ENCODE data around the gene SPTBN2.

The SPTBN2 gene

DNA sequence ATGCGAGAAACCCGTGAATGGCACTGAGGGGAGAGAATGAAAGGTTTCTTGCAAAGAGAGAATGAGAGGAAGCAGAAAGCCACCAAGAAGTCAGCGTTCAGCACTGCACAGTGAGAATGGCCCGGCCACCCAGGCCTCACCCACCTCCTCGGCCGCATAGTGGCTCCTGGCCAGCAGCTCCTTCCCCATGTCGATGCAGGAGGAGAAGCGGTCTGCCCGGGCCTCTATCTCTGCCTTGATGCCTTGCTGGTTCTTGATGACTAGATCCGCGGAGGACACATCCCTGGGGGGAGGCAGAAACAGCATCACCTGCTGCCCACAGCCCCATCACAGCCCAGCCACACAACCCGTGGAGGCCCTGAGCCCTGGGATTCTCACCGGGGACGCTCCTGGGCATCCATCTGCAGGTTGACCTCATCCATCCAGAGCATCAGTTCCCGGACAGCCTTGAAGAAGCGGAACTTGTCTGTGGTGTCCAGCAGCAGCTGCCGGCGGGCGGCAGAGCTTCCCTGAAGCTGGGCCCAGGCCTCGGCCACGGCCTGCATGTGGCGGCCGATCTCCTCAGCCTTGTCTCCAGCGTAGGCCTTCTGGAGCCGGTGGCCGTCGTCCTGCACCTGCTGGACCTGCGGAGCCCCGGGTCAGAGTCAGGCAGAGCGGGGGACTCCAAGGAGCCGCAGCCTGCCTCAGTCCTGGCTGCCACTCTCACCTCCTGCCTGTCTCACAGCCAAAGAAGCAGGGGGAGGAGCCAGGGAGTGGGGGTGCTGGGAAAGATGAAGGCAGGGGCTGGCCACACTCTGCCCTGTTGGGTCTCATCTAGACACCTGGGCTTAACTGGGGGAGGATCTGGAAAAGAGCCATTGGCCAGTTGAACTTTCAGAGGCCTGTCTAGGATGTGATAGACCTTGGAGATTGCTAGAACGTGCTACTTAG, 39.1 kb downstream of the SPTBN2 start:
- Mint-ChIP-seq H3K4me1 (ENCODE audit: low read depth) (no peaks in the 10 kb centered on the region), H3K27ac (no peak overlapping the region), H3K36me3 (ENCODE audit: low read depth) (no peaks in the 10 kb centered on the region), H3K27me3 (peaks cover under 1% of the 10 kb centered on the region), H3K9me3 (no peaks in the 10 kb centered on the region), H3K4me3 (no peak overlapping the region)
- intact Hi-C loops (cut with micrococcal nuclease): loop anchor here (10.0 kb wide), 1 partner anchor 285 kb away; the partner anchor contains the start of gene C11orf86

GRCh38 chr11:66688561-66689534, 40.2 kb downstream of the SPTBN2 start:
- no peaks in the 10 kb centered on the region for H3K4me1 Mint-ChIP-seq (ENCODE audit: low read depth)
- intact Hi-C loops (cut with micrococcal nuclease): no loop called here
- no peaks in the 10 kb centered on the region for H3K9me3 Mint-ChIP-seq
- H3K27me3 Mint-ChIP-seq: peaks cover 1% of the 10 kb centered on the region
- H3K36me3 Mint-ChIP-seq (ENCODE audit: low read depth): no peaks in the 10 kb centered on the region
- H3K4me3 Mint-ChIP-seq: no peak overlapping the region
- no peak overlapping the region for H3K27ac Mint-ChIP-seq

GRCh38 chr11:66687831-66688281, 41.2 kb downstream of the SPTBN2 start:
- Mint-ChIP-seq H3K27me3 (peaks cover 1% of the 10 kb centered on the region), H3K36me3 (ENCODE audit: low read depth) (no peaks in the 10 kb centered on the region), H3K4me1 (ENCODE audit: low read depth) (no peaks in the 10 kb centered on the region), H3K4me3 (no peak overlapping the region), H3K27ac (no peak overlapping the region), H3K9me3 (no peaks in the 10 kb centered on the region)
- intact Hi-C loops (cut with micrococcal nuclease): no loop called here

GRCh38 chr11:66686801-66687750, 41.9 kb downstream of the SPTBN2 start:
- no peak overlapping the region for H3K4me3 Mint-ChIP-seq

DNA sequence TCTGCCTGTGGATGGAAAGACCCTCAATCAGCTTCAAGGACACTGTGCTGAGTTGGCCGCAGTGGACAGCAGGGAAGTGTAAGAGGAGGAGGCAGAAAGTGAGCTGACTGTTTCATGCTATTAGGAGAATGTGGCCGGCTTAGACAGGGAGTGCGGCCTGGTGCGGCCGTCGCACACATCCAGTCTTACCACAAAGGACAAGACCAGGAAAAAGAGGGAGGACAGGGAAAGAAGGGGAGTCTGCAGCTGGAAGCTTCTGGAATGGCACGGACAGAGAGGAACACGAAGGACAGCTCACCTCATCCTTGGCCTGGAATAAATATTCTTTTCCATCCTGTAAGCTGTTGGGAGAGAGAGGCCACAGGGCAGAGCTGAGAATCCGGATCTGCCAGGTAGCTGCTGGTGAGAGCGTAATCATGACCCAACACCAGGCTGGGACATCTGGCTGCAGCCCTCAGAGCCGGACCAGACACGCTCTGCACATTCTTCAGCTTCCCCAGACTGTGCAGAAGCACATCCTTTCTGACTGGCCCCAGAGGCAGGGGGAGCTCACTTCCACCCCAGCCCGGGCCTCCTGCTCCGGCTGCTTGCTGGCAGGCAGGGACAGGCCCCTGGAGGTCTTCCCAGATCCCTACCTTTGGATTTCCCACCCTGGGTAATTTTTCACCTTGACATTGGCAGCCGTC, 42.8 kb downstream of the SPTBN2 start:
- Mint-ChIP-seq H3K27me3 (peaks cover 1% of the 10 kb centered on the region), H3K4me3 (no peak overlapping the region), H3K9me3 (no peaks in the 10 kb centered on the region), H3K36me3 (ENCODE audit: low read depth) (no peaks in the 10 kb centered on the region), H3K4me1 (ENCODE audit: low read depth) (no peaks in the 10 kb centered on the region), H3K27ac (no peak overlapping the region)
- intact Hi-C loops (cut with micrococcal nuclease): no loop called here

More at GRCh38 chr11:66686801-66687750, 41.9 kb downstream of the SPTBN2 start:
- H3K9me3 Mint-ChIP-seq: no peaks in the 10 kb centered on the region
- H3K4me1 Mint-ChIP-seq (ENCODE audit: low read depth): no peaks in the 10 kb centered on the region
- intact Hi-C loops (cut with micrococcal nuclease): no loop called here
- peaks cover 1% of the 10 kb centered on the region for H3K27me3 Mint-ChIP-seq
- no peak overlapping the region for H3K27ac Mint-ChIP-seq
- no peaks in the 10 kb centered on the region for H3K36me3 Mint-ChIP-seq (ENCODE audit: low read depth)

DNA sequence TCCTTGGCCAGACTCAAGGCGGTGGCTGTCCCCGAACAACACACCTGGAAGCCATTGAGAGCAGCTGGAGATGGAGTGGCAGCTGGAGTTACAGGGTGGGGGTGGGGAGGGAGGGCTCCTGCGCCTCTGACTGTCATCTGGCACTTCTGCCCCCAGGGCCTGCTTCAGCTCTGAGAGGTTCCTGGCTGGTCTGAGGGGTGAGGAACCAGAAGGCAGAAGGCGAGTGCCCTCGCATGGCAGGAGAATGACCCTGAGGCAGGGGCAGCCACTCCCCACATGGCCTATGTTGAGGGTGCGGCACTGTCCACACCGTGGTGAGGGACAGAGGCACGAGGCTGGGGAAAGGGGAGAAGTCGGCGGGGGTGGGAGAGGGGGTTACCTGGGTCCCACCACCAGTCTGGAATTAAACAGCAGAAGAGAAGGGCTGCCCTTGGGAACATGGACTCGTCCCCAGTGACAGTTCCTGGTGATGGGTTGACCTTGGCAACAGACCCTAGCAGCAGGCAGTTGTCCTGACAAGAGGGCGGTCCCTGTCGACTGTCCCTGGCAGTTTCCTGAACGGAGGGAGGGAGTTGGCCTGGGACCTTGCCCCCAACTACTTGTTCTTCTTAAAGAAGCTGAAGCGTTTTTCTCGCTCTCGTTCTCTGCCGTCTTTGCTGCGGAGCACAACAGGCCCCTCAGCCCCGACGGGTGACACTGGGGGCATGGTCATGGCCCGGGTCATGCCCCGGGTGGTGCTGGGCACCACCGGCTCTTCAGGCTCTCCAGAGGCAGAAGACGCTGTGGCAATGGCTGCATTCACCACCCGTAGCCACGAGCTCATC, 43.5 kb downstream of the SPTBN2 start:
- no peak overlapping the region for H3K4me3 Mint-ChIP-seq
- H3K27me3 Mint-ChIP-seq: peaks cover 1% of the 10 kb centered on the region
- intact Hi-C loops (cut with micrococcal nuclease): no loop called here
- no peak overlapping the region for H3K27ac Mint-ChIP-seq
- no peaks in the 10 kb centered on the region for H3K4me1 Mint-ChIP-seq (ENCODE audit: low read depth)
- H3K9me3 Mint-ChIP-seq: no peaks in the 10 kb centered on the region
- H3K36me3 Mint-ChIP-seq (ENCODE audit: low read depth): no peaks in the 10 kb centered on the region

DNA sequence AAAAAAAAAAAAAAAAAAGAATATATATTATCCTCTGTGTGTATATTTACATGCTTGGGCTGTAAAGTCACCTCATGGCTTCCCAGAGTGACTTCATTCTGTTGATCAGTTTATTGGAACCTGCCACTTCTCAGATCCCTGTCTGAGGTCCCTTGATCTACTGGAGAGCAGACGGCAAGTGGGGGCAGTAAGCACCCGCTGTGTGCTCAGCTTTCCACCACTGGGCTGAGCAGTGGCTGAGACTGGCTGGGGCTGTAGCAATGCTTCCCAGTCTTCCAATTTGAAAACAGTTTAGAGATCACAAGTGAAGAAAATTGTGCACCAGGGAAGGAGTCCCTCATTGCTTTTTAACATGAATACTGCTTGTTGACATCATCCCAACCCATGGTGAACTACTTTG, 44.4 kb downstream of the SPTBN2 start:
- Mint-ChIP-seq H3K36me3 (ENCODE audit: low read depth) (no peaks in the 10 kb centered on the region), H3K9me3 (no peaks in the 10 kb centered on the region), H3K4me1 (ENCODE audit: low read depth) (no peaks in the 10 kb centered on the region), H3K27me3 (peaks cover 1% of the 10 kb centered on the region), H3K27ac (no peak overlapping the region), H3K4me3 (no peak overlapping the region)
- intact Hi-C loops (cut with micrococcal nuclease): no loop called here

- Mint-ChIP-seq H3K9me3 (no peaks in the 10 kb centered on the region), H3K27ac (no peak overlapping the region), H3K36me3 (ENCODE audit: low read depth) (no peaks in the 10 kb centered on the region), H3K4me3 (no peak overlapping the region), H3K4me1 (ENCODE audit: low read depth) (no peaks in the 10 kb centered on the region), H3K27me3 (peaks cover 1% of the 10 kb centered on the region)
- intact Hi-C loops (cut with micrococcal nuclease): no loop called here
Measured at GRCh38 chr11:66683877-66684276, 45.1 kb downstream of the SPTBN2 start.

DNA sequence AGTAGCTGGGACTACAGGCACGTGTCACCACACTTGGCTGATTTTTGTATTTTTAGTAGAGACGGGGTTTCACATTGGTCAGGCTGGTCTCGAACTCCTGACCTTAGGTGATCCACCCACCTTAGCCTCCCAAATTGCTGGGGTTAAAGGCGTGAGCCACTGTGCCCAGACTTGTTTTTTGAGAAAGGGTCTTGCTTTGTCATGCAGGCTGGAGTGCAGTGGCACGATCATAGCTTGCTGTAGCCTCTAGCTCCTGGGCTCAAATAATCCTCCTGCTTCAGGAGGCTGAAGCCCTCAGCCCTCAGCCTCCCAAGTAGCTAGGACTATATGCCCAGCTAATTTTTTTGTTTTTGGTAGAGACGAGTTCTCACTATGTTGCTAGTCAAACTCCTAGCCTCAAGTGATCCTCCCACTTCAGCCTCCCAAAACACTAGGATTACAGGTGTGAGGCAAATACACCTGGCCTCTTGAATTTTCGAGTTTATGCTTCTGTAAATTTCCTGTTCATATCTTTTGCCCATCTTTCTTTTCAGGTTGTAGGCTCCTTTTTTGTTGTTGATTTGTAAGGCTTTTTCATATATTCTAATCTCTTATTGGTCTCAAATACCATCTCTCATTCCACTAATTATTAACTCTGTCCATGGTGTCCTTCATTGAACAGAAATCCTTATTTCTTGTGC, 47.9 kb downstream of the SPTBN2 start:
- intact Hi-C loops (cut with micrococcal nuclease): no loop called here
- peaks cover 1% of the 10 kb centered on the region for H3K27me3 Mint-ChIP-seq
- peaks cover 21% of the 10 kb centered on the region for H3K4me1 Mint-ChIP-seq (ENCODE audit: low read depth)
- H3K9me3 Mint-ChIP-seq: no peaks in the 10 kb centered on the region
- no peak overlapping the region for H3K27ac Mint-ChIP-seq
- no peak overlapping the region for H3K4me3 Mint-ChIP-seq
- H3K36me3 Mint-ChIP-seq (ENCODE audit: low read depth): peaks cover 15% of the 10 kb centered on the region

DNA sequence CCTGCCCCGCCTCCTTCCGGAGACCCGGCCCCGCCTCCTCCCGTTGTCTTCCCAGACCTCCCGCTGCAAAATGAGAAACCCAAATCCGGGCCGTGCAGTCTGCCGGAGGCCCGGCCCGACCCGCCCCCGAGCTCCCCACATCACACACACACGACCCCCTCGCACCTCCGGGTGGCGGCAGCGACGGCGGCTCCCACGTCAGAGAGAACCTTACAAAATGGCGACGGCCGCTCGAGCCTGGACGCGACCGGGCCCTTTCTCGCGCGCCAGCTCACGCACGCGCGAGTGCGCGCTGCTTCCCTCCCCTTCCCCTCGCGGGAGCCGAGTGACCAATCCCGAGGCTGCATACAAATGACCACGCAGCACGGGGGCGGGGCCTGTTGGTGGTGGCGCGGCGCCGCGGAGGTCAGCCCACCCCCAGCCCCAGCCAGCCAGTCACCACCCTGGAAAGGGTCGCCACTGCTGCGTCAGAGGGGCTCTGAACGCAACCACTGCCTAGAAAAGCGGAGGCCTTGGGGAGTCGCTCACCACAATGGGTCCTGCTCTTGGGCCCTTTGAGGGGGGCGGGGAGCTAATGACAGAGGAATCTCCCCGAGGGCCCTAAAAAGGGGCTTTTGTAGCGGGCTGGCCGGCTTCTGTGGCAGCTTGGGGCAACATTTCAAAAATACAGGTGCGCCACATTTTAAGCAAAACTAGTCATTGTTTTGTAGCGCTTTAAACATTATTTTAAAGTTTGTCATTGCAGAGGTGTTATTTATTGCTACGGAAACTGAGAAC, 51.2 kb downstream of the SPTBN2 start, which contains the start of gene RBM4B:
Gene RBM4B (minus strand): TSS at position 289 of the 777 bp plus-strand sequence. CDS start 808 bp downstream, outside the sequence.
- H3K27ac Mint-ChIP-seq: peak within 1 kb of the TSS; percentile 91
- peaks cover 26% of the 10 kb centered on the region for H3K36me3 Mint-ChIP-seq (ENCODE audit: low read depth)
- H3K4me3 Mint-ChIP-seq: peak within 1 kb of the TSS; percentile 86
- intact Hi-C loops (cut with micrococcal nuclease): loop anchor here (1.0 to 5.0 kb wide), 5 partner anchors 40 to 269 kb away; partner anchors contain the start of genes ACTN3, CCDC87, CCS and RBM4
- H3K9me3 Mint-ChIP-seq: no peaks in the 10 kb centered on the region
- H3K4me1 Mint-ChIP-seq (ENCODE audit: low read depth): peaks cover 34% of the 10 kb centered on the region
- H3K27me3 Mint-ChIP-seq: no peaks in the 10 kb centered on the region

All from dendritic cell treated with granulocyte-macrophage colony-stimulating factor and Interleukin-4, amounts not matched to agents 40 ng/mL and 50 ng/mL, for 4 days (primary cell).